Trophoblast cell (in vitro differentiated cells and primary cell): Measurements from ENCODE around the gene IL31.

Experiments used
- DNase-seq, 2 donors: peaks; one replicate each; pipeline ENCODE4 v3.0.0-alpha.2; 2016
- H2AFZ ChIP-seq: 2 replicates; pipeline ENCODE4 v1.6.1; 2013; ENCODE audit warnings: low read length, moderate library complexity, mild to moderate bottlenecking; ENCODE audit not compliant: insufficient read depth, poor library complexity
- H2AK5ac ChIP-seq: 2 replicates; pipeline ENCODE4 v1.6.1; 2013; ENCODE audit warnings: mild to moderate bottlenecking, low read length
- H2BK120ac ChIP-seq: 2 replicates; pipeline ENCODE4 v1.6.1; 2013; ENCODE audit warnings: low read length, mild to moderate bottlenecking, moderate library complexity; ENCODE audit not compliant: insufficient read depth, poor library complexity
- H2BK12ac ChIP-seq: 2 replicates; pipeline ENCODE4 v1.6.1; 2013; ENCODE audit warnings: mild to moderate bottlenecking, low read length, moderate library complexity
- H2BK5ac ChIP-seq: 2 replicates; pipeline ENCODE4 v1.6.1; 2013; ENCODE audit warnings: low read length, low read depth, moderate library complexity, mild to moderate bottlenecking; ENCODE audit not compliant: poor library complexity
- H3K14ac ChIP-seq: 2 replicates; pipeline ENCODE4 v1.6.1; 2013; ENCODE audit warnings: mild to moderate bottlenecking, low read length
- H3K18ac ChIP-seq: 2 replicates; pipeline ENCODE4 v1.6.1; 2013; ENCODE audit warnings: mild to moderate bottlenecking, low read length
- H3K23ac ChIP-seq: 2 replicates; pipeline ENCODE4 v1.6.1; 2013; ENCODE audit warnings: low read length
- H3K27ac ChIP-seq: 2 replicates; pipeline ENCODE4 v1.5.1; 2013; ENCODE audit warnings: low read depth, mild to moderate bottlenecking, inconsistent platforms, low read length, moderate library complexity
- H3K27me3 ChIP-seq: 2 replicates; pipeline ENCODE4 v1.6.1; 2013; ENCODE audit warnings: inconsistent platforms, mild to moderate bottlenecking, low read length, moderate library complexity; ENCODE audit not compliant: insufficient read depth
- H3K36me3 ChIP-seq, 2 experiments: 1 replicate in 1 of 2; 2 replicates in 1 of 2; pipeline ENCODE4 v1.6.1; 2013; ENCODE audit warnings: low read length in 2 of 2, mild to moderate bottlenecking in 2 of 2, moderate library complexity in 1 of 2; ENCODE audit not compliant: insufficient read depth in 2 of 2, control insufficient read depth in 1 of 2
- H3K4ac ChIP-seq: 2 replicates; pipeline ENCODE4 v1.6.1; 2013; ENCODE audit warnings: low read depth, mild to moderate bottlenecking, low read length, moderate library complexity
- H3K4me1 ChIP-seq, 2 experiments: 1 replicate in 1 of 2; 2 replicates in 1 of 2; pipeline ENCODE4 v1.6.1; 2013; ENCODE audit warnings: low read length in 2 of 2, mild to moderate bottlenecking in 2 of 2, moderate library complexity in 1 of 2; ENCODE audit not compliant: insufficient read depth in 2 of 2, control insufficient read depth in 1 of 2
- H3K4me2 ChIP-seq: 2 replicates; pipeline ENCODE4 v1.6.1; 2013; ENCODE audit warnings: inconsistent platforms, mild to moderate bottlenecking, low read length, moderate library complexity
- H3K4me3 ChIP-seq: 2 replicates; pipeline ENCODE4 v1.5.1; 2013; ENCODE audit warnings: mild to moderate bottlenecking, low read depth, low read length, inconsistent platforms
- H3K79me1 ChIP-seq: one replicate; pipeline ENCODE4 v1.6.1; 2013; ENCODE audit warnings: low read length
- H3K79me2 ChIP-seq: 2 replicates; pipeline ENCODE4 v1.6.1; 2013; ENCODE audit warnings: low read length, mild to moderate bottlenecking; ENCODE audit not compliant: control insufficient read depth, insufficient read depth, poor library complexity
- H3K9ac ChIP-seq: 2 replicates; pipeline ENCODE4 v1.6.1; 2013; ENCODE audit warnings: mild to moderate bottlenecking, low read length
- H3K9me3 ChIP-seq: 2 replicates; pipeline ENCODE4 v1.6.1; 2013; ENCODE audit warnings: low read depth, mild to moderate bottlenecking, control low read depth, inconsistent platforms, low read length; ENCODE audit not compliant: insufficient read depth
- H4K12ac ChIP-seq: 2 replicates; pipeline ENCODE4 v1.6.1; 2013; ENCODE audit warnings: low read depth, mild to moderate bottlenecking, low read length, moderate library complexity
- H4K8ac ChIP-seq: 2 replicates; pipeline ENCODE4 v1.6.1; 2013; ENCODE audit warnings: low read depth, mild to moderate bottlenecking, low read length, moderate library complexity
- H4K91ac ChIP-seq: one replicate; pipeline ENCODE4 v1.6.1; 2013; ENCODE audit warnings: low read depth, mild to moderate bottlenecking, low read length, moderate library complexity
- WGBS: extraction: QIAGEN DNeasy Blood & Tissue Kit; methylation state at CpG from one replicate; pipeline ENCODE4 v1.1.7; 2013; ENCODE audit warnings: missing lambda C conversion rate; ENCODE audit not compliant: insufficient read length, insufficient coverage; ENCODE audit errors: extremely low coverage; 5-methylcytosine and 5-hydroxymethylcytosine counted together

Gene IL31

DNA sequence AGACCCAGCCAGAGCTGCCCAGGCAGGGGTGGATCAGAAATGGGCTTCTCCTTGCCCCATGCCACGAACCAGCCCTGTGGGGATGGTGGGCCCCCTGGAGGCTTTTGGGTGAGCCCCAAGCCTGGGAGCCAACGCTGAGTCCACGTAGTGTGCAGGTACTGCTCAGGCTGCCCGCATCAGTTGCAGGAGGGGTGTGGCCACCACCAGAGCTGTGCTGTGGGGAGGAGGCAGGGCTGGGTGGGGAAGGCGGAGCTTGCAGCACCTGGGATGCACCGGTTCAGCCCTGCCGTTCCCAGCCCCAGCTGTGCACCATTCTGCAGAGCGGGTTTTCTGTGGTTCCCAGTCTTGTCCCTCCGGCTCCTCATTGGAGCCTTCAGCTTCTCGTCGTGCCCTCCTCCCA, 36.3 kb downstream of the IL31 start:
- Histone ChIP-seq H3K4me3 (no peak overlapping the region), H3K36me3 (peaks cover 43 to 51% of the 10 kb centered on the region in 2 experiments), H3K9me3 (peaks cover 15% of the 10 kb centered on the region), H3K4me1 (no peaks in the 10 kb centered on the region), H4K91ac (no peak overlapping the region), H2AFZ (no peak overlapping the region), H4K8ac (no peak overlapping the region), H3K79me2 (no peaks in the 10 kb centered on the region), H3K4ac (no peak overlapping the region), H2BK12ac (no peak overlapping the region), H3K14ac (no peak overlapping the region), H3K18ac (no peak overlapping the region), H2BK5ac (no peak overlapping the region), H3K23ac (no peak overlapping the region), H3K9ac (no peak overlapping the region), H4K12ac (no peak overlapping the region), H2BK120ac (no peak overlapping the region), H3K4me2 (no peak overlapping the region), H3K79me1 (no peaks in the 10 kb centered on the region), H2AK5ac (no peak overlapping the region), H3K27me3 (no peaks in the 10 kb centered on the region), H3K27ac (no peak overlapping the region)
- peak; percentile 76 to 81 for DNase-seq
- no CpG with 5 or more reads among the region's 11 CpGs for WGBS

DNA sequence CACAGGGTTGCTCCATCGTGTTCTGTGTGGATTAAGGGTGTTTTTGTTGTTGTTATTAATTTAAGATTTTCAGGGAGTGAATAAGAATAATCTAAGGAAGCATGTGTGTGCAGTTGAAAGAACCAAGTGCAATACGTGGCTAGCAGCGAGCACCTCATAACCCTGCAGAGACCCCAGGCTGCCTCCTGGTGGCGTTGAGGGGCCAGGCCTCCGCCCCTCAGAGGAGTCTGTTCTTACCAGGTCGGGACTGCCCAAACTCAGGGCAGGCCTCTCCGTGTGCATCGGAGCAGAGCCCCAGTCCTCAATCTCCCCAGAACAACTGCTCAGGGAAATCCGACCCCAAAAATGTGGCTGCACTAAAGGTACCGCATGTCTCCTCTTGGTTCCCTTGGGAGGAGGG, 36.8 kb downstream of the IL31 start:
- H3K79me2 ChIP-seq, result no peaks in the 10 kb centered on the region
- peaks cover 11% of the 10 kb centered on the region for H3K9me3 ChIP-seq
- H2BK12ac ChIP-seq, result no peak overlapping the region
- H3K14ac ChIP-seq, result no peak overlapping the region
- no peak overlapping the region for H4K8ac ChIP-seq
- H3K4me2 ChIP-seq, result no peak overlapping the region
- H3K27ac ChIP-seq, result no peak overlapping the region
- H3K79me1 ChIP-seq, result no peaks in the 10 kb centered on the region
- H2AFZ ChIP-seq, result no peak overlapping the region
- no peak overlapping the region for H3K4ac ChIP-seq
- H2AK5ac ChIP-seq, result no peak overlapping the region
- no peak overlapping the region for H2BK120ac ChIP-seq
- H3K4me1 ChIP-seq, result no peaks in the 10 kb centered on the region
- H3K27me3 ChIP-seq, result no peaks in the 10 kb centered on the region
- no peak overlapping the region for H2BK5ac ChIP-seq
- no peak overlapping the region for H3K18ac ChIP-seq
- WGBS, result no CpG with 5 or more reads among the region's 10 CpGs
- peaks cover 41 to 49% of the 10 kb centered on the region in 2 experiments for H3K36me3 ChIP-seq
- H3K9ac ChIP-seq, result no peak overlapping the region
- no peak overlapping the region for H4K91ac ChIP-seq
- DNase-seq, result no peak
- H4K12ac ChIP-seq, result no peak overlapping the region
- H3K4me3 ChIP-seq, result no peak overlapping the region
- no peak overlapping the region for H3K23ac ChIP-seq

DNA sequence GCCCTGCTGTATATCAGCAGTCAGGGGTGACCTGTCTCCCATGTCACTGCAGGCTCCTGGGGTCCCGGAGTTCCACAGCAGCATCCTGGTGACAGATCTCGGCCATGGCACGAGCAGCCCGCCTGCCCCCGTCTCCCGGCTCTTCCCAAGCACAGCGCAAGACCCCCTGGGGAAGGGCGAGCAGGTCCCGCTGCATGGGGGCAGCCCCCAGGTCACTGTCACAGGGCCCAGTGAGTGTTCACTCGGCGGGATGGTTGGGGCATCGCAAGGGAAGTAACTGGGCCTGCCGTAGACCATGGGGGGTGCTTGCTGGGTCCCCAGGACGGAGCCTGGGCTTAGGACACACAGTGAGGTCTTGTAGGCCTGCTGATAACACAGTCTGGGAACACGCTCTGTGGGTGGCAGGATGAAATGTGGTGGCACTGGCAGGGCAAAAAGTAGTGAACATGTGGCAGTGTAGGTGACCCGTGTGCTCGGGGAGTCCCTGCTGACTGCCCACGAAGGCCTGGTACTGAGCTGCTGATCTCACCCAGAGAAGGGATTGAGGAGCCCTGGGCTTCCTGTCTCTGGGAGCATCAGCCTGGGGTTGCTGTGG, 38.5 kb downstream of the IL31 start:
- Histone ChIP-seq H3K27ac (no peak overlapping the region), H2AFZ (no peak overlapping the region), H3K4me3 (no peak overlapping the region), H2BK5ac (no peak overlapping the region), H4K12ac (no peak overlapping the region), H3K9me3 (peaks cover 3% of the 10 kb centered on the region), H3K4ac (no peak overlapping the region), H4K91ac (no peak overlapping the region), H3K18ac (no peak overlapping the region), H3K27me3 (no peaks in the 10 kb centered on the region), H2BK12ac (no peak overlapping the region), H3K9ac (no peak overlapping the region), H3K36me3 (peaks cover 30 to 39% of the 10 kb centered on the region in 2 experiments), H4K8ac (no peak overlapping the region), H3K79me1 (no peaks in the 10 kb centered on the region), H3K79me2 (no peaks in the 10 kb centered on the region), H2BK120ac (no peak overlapping the region), H3K23ac (no peak overlapping the region), H3K4me2 (no peak overlapping the region), H3K14ac (no peak overlapping the region), H2AK5ac (no peak overlapping the region), H3K4me1 (no peaks in the 10 kb centered on the region)
- no peak for DNase-seq
- WGBS, result no CpG with 5 or more reads among the region's 18 CpGs

DNA sequence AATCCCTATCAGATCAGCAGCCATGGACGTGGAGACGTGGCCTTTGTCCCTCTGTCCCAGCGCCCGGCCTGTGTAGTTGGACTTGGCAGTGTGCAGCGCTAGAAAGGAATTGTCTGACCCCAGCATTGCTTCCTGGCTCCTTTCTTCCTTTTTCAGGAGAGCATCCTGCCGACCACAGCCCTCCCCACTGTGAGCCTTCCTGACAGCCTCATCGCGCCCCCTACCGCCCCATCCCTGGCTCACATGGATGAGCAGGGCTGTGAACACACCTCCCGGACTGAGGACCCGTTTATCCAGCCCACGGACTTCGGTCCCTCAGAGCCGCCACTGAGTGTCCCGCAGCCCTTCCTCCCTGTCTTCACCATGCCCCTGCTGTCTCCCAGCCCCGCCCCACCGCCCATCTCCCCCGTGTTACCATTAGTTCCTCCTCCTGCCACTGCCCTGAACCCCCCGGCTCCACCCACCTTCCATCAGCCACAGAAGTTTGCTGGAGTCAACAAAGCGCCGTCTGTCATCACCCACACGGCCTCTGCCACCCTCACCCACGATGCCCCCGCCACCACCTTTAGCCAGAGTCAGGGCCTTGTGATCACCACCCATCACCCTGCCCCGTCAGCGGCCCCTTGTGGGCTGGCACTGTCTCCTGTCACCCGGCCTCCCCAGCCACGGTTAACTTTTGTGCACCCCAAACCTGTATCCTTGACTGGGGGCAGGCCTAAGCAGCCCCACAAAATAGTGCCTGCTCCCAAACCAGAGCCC, 40.6 kb downstream of the IL31 start:
- H3K23ac ChIP-seq, result no peak overlapping the region
- H3K36me3 ChIP-seq, result peaks cover 47 to 49% of the 10 kb centered on the region in 2 experiments
- H3K9me3 ChIP-seq, result peaks cover 3% of the 10 kb centered on the region
- H3K4me3 ChIP-seq, result no peak overlapping the region
- H3K9ac ChIP-seq, result no peak overlapping the region
- no peak overlapping the region for H2AK5ac ChIP-seq
- no peak overlapping the region for H2BK12ac ChIP-seq
- no peaks in the 10 kb centered on the region for H3K79me1 ChIP-seq
- H2BK5ac ChIP-seq, result no peak overlapping the region
- no peak overlapping the region for H2AFZ ChIP-seq
- no peak overlapping the region for H3K4me2 ChIP-seq
- H3K18ac ChIP-seq, result no peak overlapping the region
- H3K79me2 ChIP-seq, result no peaks in the 10 kb centered on the region
- no peaks in the 10 kb centered on the region for H3K4me1 ChIP-seq
- WGBS, result no CpG with 5 or more reads among the region's 28 CpGs
- no peak overlapping the region for H3K27ac ChIP-seq
- H3K27me3 ChIP-seq, result no peaks in the 10 kb centered on the region
- H4K8ac ChIP-seq, result no peak overlapping the region
- no peak overlapping the region for H3K14ac ChIP-seq
- H4K12ac ChIP-seq, result no peak overlapping the region
- DNase-seq, result no peak
- no peak overlapping the region for H4K91ac ChIP-seq
- no peak overlapping the region for H2BK120ac ChIP-seq
- no peak overlapping the region for H3K4ac ChIP-seq
